Measurements from ENCODE around the gene MSTN.
"Not testable (repeated sequence)": the region's sequence is repeated elsewhere in the genome, so short reads cannot be mapped to it uniquely, and the experiment has no call there.

Gene MSTN

GRCh38 chr2:190065839-190066238, 3.3 kb upstream of the MSTN start:
- no peak overlapping the region for H3K4me3 ChIP-seq (ENCODE audit: low read depth, low read length)

GRCh38 chr2:190063624-190064023, 1.1 kb upstream of the MSTN start:
- no peak overlapping the region for H3K4me3 ChIP-seq (ENCODE audit: low read depth, low read length)

- H3K4me3 ChIP-seq (ENCODE audit: low read depth, low read length): no peak overlapping the region
Observed at GRCh38 chr2:190062053-190062452, 476 bp downstream of the MSTN start.

GRCh38 chr2:190060626-190061025, 1.9 kb downstream of the MSTN start:
- no peak overlapping the region for H3K4me3 ChIP-seq (ENCODE audit: low read depth, low read length)

- H3K4me3 ChIP-seq (ENCODE audit: low read depth, low read length): no peak overlapping the region
Observed at GRCh38 chr2:190060019-190060418, 2.5 kb downstream of the MSTN start.

- no peak overlapping the region for H3K4me3 ChIP-seq (ENCODE audit: low read depth, low read length)
Observed at GRCh38 chr2:190053426-190053825, 9.1 kb downstream of the MSTN start.

GRCh38 chr2:190052307-190052706, 10.2 kb downstream of the MSTN start:
- no peak overlapping the region for H3K4me3 ChIP-seq (ENCODE audit: low read depth, low read length)

- H3K4me3 ChIP-seq (ENCODE audit: low read depth, low read length): no peak overlapping the region
Observed at GRCh38 chr2:190051223-190051622, 11.3 kb downstream of the MSTN start.

GRCh38 chr2:190050001-190050400, 12.5 kb downstream of the MSTN start:
- H3K4me3 ChIP-seq (ENCODE audit: low read depth, low read length): no peak overlapping the region

GRCh38 chr2:190044866-190045265, 17.7 kb downstream of the MSTN start:
- H3K4me3 ChIP-seq (ENCODE audit: low read depth, low read length): no peak overlapping the region

- H3K4me3 ChIP-seq (ENCODE audit: low read depth, low read length): no peak overlapping the region
Observed at GRCh38 chr2:190043441-190043840, 19.1 kb downstream of the MSTN start.

- no peak overlapping the region for H3K4me3 ChIP-seq (ENCODE audit: low read depth, low read length)
Observed at GRCh38 chr2:190036071-190036470, 26.5 kb downstream of the MSTN start.

GRCh38 chr2:190034417-190034816, 28.1 kb downstream of the MSTN start:
- not testable (repeated sequence) for H3K4me3 ChIP-seq (ENCODE audit: low read depth, low read length)

- H3K4me3 ChIP-seq (ENCODE audit: low read depth, low read length): no peak overlapping the region
Observed at GRCh38 chr2:190031969-190032618, 30.4 kb downstream of the MSTN start.

GRCh38 chr2:190023860-190024259, 38.7 kb downstream of the MSTN start:
- no peak overlapping the region for H3K4me3 ChIP-seq (ENCODE audit: low read depth, low read length)

- H3K4me3 ChIP-seq (ENCODE audit: low read depth, low read length): no peak overlapping the region
Observed at GRCh38 chr2:190020720-190021119, 41.8 kb downstream of the MSTN start.

GRCh38 chr2:190017837-190018236, 44.7 kb downstream of the MSTN start:
- H3K4me3 ChIP-seq (ENCODE audit: low read depth, low read length): no peak overlapping the region

GRCh38 chr2:190015969-190016368, 46.6 kb downstream of the MSTN start:
- H3K4me3 ChIP-seq (ENCODE audit: low read depth, low read length): not testable (repeated sequence)

Measured in iPS-11a (cell line).